MM.1S (cell line): ENCODE data around the gene BCL2L11.

Experiments
- DNase-seq: peaks from one replicate; pipeline ENCODE4 v3.0.0-alpha.2; 2015
- H2AFZ ChIP-seq: fragments of 300-600 bp; sonication (generic); 2 replicates; pipeline ENCODE4 v1.6.0; 2016; ENCODE audit warnings: antibody characterized with exemption, low read length
- H3F3A ChIP-seq: fragments of 300-600 bp; sonication (generic); 2 replicates; pipeline ENCODE4 v1.6.1; 2016; ENCODE audit warnings: mild to moderate bottlenecking, antibody characterized with exemption, low read length, moderate library complexity, mixed read lengths; ENCODE audit not compliant: insufficient read depth
- H3K27ac ChIP-seq: fragments of 300-600 bp; sonication (generic); 2 replicates; pipeline ENCODE4 v1.5.1; 2016; ENCODE audit warnings: mild to moderate bottlenecking, low read length
- H3K27me3 ChIP-seq: fragments of 300-600 bp; sonication (generic); replicated peaks from 2 replicates; pipeline ENCODE4 v1.6.0; 2016; ENCODE audit warnings: low read length; ENCODE audit not compliant: insufficient read depth
- H3K36me3 ChIP-seq: fragments of 300-600 bp; sonication (generic); replicated peaks from 2 replicates; pipeline ENCODE4 v1.6.1; 2016; ENCODE audit warnings: mild to moderate bottlenecking, low read length, mixed read lengths; ENCODE audit not compliant: insufficient read depth
- H3K4me1 ChIP-seq: fragments of 300-600 bp; sonication (generic); 2 replicates; pipeline ENCODE4 v1.6.1; 2016; ENCODE audit warnings: low read length, mixed read lengths
- H3K4me2 ChIP-seq: fragments of 300-600 bp; sonication (generic); 2 replicates; pipeline ENCODE4 v1.6.0; 2016; ENCODE audit warnings: low read depth, low read length
- H3K4me3 ChIP-seq: fragments of 300-600 bp; sonication (generic); 2 replicates; pipeline ENCODE4 v1.5.1; 2016; ENCODE audit warnings: low read length, mixed read lengths
- H3K79me2 ChIP-seq: fragments of 300-600 bp; sonication (generic); 2 replicates; pipeline ENCODE4 v1.6.1; 2016; ENCODE audit warnings: mixed run types, low read length, mixed read lengths
- H3K9ac ChIP-seq: fragments of 300-600 bp; sonication (generic); 2 replicates; pipeline ENCODE4 v1.6.1; 2016; ENCODE audit warnings: low read length, mixed read lengths
- H3K9me2 ChIP-seq: fragments of 300-600 bp; sonication (generic); replicated peaks from 2 replicates; pipeline ENCODE4 v1.6.1; 2016; ENCODE audit warnings: mild to moderate bottlenecking, low read length, mixed read lengths; ENCODE audit not compliant: insufficient read depth
- H3K9me3 ChIP-seq: fragments of 300-600 bp; sonication (generic); replicated peaks from 2 replicates; pipeline ENCODE4 v1.6.1; 2016; ENCODE audit warnings: mild to moderate bottlenecking, low read length, mixed read lengths; ENCODE audit not compliant: insufficient read depth
- H4K20me1 ChIP-seq: fragments of 300-600 bp; sonication (generic); 2 replicates; pipeline ENCODE4 v1.6.1; 2016; ENCODE audit warnings: mild to moderate bottlenecking, low read length, moderate library complexity, mixed read lengths; ENCODE audit not compliant: insufficient read depth
- EZH2 ChIP-seq: fragments of 300-600 bp; sonication (generic); optimal IDR thresholded peaks from 2 replicates; pipeline ENCODE3; 2017; ENCODE audit warnings: low read depth, mild to moderate bottlenecking, antibody characterized with exemption, low read length, mixed read lengths
- EZH2phosphoT487 ChIP-seq: fragments of 300-600 bp; sonication (generic); IDR thresholded peaks from 2 replicates; pipeline ENCODE4 v1.6.1; 2018; ENCODE audit warnings: antibody characterized with exemption, low read length
- TF ChIP-seq, protein P1 (sequence below): fragments of 300-600 bp; sonication (generic); IDR thresholded peaks from 2 replicates; pipeline ENCODE4 v1.5.1; 2016; ENCODE audit warnings: antibody characterized with exemption, low read length, mixed read lengths

The BCL2L11 gene

DNA sequence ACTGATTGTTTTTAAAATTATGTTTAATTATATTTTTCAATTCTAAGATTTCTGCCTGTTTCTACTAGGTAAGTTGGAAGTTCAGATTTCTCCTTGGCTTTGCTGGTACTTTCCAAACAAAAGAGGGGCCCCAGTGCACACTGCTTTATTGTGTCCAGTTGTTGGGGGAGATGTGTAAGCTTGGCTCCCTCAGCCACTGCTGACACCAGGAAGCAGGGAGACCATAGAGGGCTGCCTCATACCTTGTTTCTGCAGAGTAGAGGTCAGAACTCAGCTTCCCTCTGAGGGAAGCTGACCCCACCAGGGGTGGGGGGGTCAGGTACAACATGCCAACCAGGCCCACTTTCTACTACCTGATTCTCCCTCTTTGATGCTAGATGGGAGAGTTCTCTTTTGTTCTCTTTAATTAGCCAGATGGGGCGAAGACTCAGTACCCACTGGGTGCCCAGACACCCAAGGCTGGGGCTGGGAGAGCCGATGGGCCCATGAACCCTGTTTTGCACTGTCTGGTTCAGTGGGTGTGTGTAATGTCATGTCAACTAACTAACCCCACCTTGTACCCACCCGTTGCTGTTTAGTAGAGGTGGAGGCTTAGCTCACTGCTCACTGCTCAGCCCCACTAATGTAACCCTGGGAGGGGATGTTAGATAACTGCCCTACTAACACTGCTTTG is 14.7 kb downstream of the BCL2L11 start:
- H3K4me2 ChIP-seq: no peak overlapping the region
- no peaks in the 10 kb centered on the region for H3K9me2 ChIP-seq
- peaks cover 21% of the 10 kb centered on the region for H3K4me1 ChIP-seq
- no peak overlapping the region for H3K9ac ChIP-seq
- H3K4me3 ChIP-seq: no peak overlapping the region
- no peak overlapping the region for H3K27ac ChIP-seq
- no peak for DNase-seq
- H2AFZ ChIP-seq: no peak overlapping the region
- H3K79me2 ChIP-seq: peaks cover 99% of the 10 kb centered on the region
- peaks cover 39% of the 10 kb centered on the region; the same call in 1 of the 2 replicates for H3K36me3 ChIP-seq
- H4K20me1 ChIP-seq: peaks cover 82% of the 10 kb centered on the region
- no peaks in the 10 kb centered on the region for H3K27me3 ChIP-seq
- TF ChIP-seq EZH2phosphoT487: no peak
- TF ChIP-seq, protein P1, sequence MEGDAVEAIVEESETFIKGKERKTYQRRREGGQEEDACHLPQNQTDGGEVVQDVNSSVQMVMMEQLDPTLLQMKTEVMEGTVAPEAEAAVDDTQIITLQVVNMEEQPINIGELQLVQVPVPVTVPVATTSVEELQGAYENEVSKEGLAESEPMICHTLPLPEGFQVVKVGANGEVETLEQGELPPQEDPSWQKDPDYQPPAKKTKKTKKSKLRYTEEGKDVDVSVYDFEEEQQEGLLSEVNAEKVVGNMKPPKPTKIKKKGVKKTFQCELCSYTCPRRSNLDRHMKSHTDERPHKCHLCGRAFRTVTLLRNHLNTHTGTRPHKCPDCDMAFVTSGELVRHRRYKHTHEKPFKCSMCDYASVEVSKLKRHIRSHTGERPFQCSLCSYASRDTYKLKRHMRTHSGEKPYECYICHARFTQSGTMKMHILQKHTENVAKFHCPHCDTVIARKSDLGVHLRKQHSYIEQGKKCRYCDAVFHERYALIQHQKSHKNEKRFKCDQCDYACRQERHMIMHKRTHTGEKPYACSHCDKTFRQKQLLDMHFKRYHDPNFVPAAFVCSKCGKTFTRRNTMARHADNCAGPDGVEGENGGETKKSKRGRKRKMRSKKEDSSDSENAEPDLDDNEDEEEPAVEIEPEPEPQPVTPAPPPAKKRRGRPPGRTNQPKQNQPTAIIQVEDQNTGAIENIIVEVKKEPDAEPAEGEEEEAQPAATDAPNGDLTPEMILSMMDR: no peak
- TF ChIP-seq EZH2: no peak
- H3F3A ChIP-seq: peaks cover 4% of the 10 kb centered on the region; the same call in 1 of the 2 replicates
- H3K9me3 ChIP-seq: no peaks in the 10 kb centered on the region

DNA sequence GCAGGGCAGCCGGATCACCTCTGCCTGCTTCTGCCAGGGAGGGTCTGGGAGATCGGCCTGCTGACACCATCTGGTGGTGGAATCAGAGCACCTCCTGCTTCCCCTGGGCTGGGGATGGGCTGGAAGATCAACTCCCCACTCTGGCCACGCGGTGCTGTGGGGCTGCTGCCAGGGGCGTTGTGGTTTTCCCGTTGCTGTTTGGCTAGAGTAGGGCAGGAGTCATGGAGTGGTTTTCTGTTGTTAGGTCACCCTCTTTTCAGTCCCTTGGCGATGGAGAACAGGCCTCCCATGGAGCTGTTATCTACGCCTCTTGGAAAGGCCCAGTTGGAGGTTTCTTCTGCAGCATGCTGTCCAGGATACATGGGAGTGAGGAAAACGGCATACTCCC is 15.2 kb downstream of the BCL2L11 start:
- DNase-seq: no peak
- Histone ChIP-seq H3K9me2 (no peaks in the 10 kb centered on the region), H3K4me2 (no peak overlapping the region), H4K20me1 (peaks cover 83% of the 10 kb centered on the region), H3K79me2 (peaks cover 99% of the 10 kb centered on the region), H3K27ac (no peak overlapping the region), H3K4me3 (no peak overlapping the region), H2AFZ (no peak overlapping the region), H3K9ac (no peak overlapping the region), H3K27me3 (no peaks in the 10 kb centered on the region), H3K4me1 (peaks cover 18% of the 10 kb centered on the region), H3K9me3 (no peaks in the 10 kb centered on the region), H3F3A (peaks cover 4% of the 10 kb centered on the region; the same call in 1 of the 2 replicates), H3K36me3 (peaks cover 42% of the 10 kb centered on the region)
- TF ChIP-seq EZH2phosphoT487 (no peak), EZH2 (no peak)
- TF ChIP-seq, protein P1: no peak

DNA sequence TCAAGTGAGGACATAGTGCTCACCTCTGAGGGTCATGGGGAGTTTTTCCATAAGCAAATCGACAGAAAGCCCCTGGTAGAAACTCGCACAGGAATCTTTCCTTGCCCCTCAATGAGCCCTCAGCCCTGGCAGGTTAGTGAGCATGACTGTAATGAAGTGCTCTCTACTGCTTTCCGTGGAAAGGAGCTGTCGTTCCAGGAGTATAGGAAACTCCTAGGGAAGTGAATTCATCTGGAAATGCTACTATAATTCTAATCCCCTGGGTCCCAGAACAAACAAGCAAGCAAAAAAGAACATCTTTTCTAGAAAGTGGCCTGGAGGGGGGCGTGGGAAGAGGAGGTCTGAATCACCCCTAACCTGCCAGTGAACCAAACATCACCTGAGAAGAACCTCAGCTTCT is 18.1 kb downstream of the BCL2L11 start:
- no peak overlapping the region for H2AFZ ChIP-seq
- H3K9ac ChIP-seq: no peak overlapping the region
- TF ChIP-seq EZH2 (no peak), EZH2phosphoT487 (no peak)
- TF ChIP-seq, protein P1: no peak
- no peaks in the 10 kb centered on the region for H3K9me3 ChIP-seq
- H3F3A ChIP-seq: peaks cover 8% of the 10 kb centered on the region
- no peak overlapping the region for H3K27ac ChIP-seq
- 0 out of 2 replicates have a peak, but pooled peaks cover 3% of the 10 kb centered on the region for H3K4me1 ChIP-seq
- no peak overlapping the region for H3K4me3 ChIP-seq
- no peak overlapping the region for H3K4me2 ChIP-seq
- no peak for DNase-seq
- peaks cover 77% of the 10 kb centered on the region for H4K20me1 ChIP-seq
- peaks cover 39% of the 10 kb centered on the region for H3K36me3 ChIP-seq
- H3K79me2 ChIP-seq: peaks cover 94% of the 10 kb centered on the region
- no peaks in the 10 kb centered on the region for H3K9me2 ChIP-seq
- H3K27me3 ChIP-seq: no peaks in the 10 kb centered on the region
